ENCODE data around the gene AGBL1.

- TF ChIP-seq POLR2A (IDR thresholded peaks at IDR 0.05; ENCODE audit: low read length) (no peak), GATA1 (IDR thresholded peaks at IDR 0.05; ENCODE audit: low read depth, low read length) (no peak)
These were observed 152.4 kb downstream of the AGBL1 start for GRCh38 chr15:86231864-86232721.
